Parathyroid adenoma (tissue), 2 donors: ENCODE results near the gene HELZ.
"Not testable (repeated sequence)": the region's sequence is repeated elsewhere in the genome, so short reads cannot be mapped to it uniquely, and the experiment has no call there.

ENCODE experiments used
- H2AFZ ChIP-seq: fragments of 300-600 bp; sonication (generic); one replicate; pipeline ENCODE4 v1.7.0; 2017; ENCODE audit warnings: antibody characterized with exemption, mild to moderate bottlenecking
- H3K27ac ChIP-seq: fragments of 300-600 bp; sonication (generic); one replicate; pipeline ENCODE4 v1.7.0; 2017
- H3K27me3 ChIP-seq: fragments of 300-600 bp; sonication (generic); one replicate; pipeline ENCODE4 v1.7.0; 2017; ENCODE audit warnings: low read length; ENCODE audit not compliant: control insufficient read depth, insufficient read depth
- H3K36me3 ChIP-seq: fragments of 300-600 bp; sonication (generic); one replicate; pipeline ENCODE4 v1.7.0; 2017; ENCODE audit warnings: low read length; ENCODE audit not compliant: control insufficient read depth, insufficient read depth
- H3K4me1 ChIP-seq: fragments of 300-600 bp; sonication (generic); one replicate; pipeline ENCODE4 v1.7.0; 2017; ENCODE audit warnings: control low read depth
- H3K4me2 ChIP-seq: fragments of 300-600 bp; sonication (generic); one replicate; pipeline ENCODE4 v1.7.0; 2017; ENCODE audit warnings: low read length
- H3K4me3 ChIP-seq: fragments of 300-600 bp; sonication (generic); one replicate; pipeline ENCODE4 v1.7.0; 2017; ENCODE audit warnings: low read depth, low read length
- H3K79me2 ChIP-seq: fragments of 300-600 bp; sonication (generic); one replicate; pipeline ENCODE4 v1.7.0; 2017; ENCODE audit warnings: control low read depth
- H3K9ac ChIP-seq: fragments of 300-600 bp; sonication (generic); one replicate; pipeline ENCODE4 v1.7.0; 2017; ENCODE audit warnings: mild to moderate bottlenecking
- H3K9me3 ChIP-seq: fragments of 300-600 bp; sonication (generic); one replicate; pipeline ENCODE4 v1.7.0; 2017; ENCODE audit warnings: low read length; ENCODE audit not compliant: control insufficient read depth
- TF ChIP-seq, protein P1 (sequence below): fragments of 300-600 bp; sonication (generic); IDR thresholded peaks from one replicate; pipeline ENCODE4 v1.7.0; 2017; ENCODE audit warnings: antibody characterized with exemption, mild to moderate bottlenecking
- donor health status: primary hyperparathyroidism.

HELZ gene

DNA sequence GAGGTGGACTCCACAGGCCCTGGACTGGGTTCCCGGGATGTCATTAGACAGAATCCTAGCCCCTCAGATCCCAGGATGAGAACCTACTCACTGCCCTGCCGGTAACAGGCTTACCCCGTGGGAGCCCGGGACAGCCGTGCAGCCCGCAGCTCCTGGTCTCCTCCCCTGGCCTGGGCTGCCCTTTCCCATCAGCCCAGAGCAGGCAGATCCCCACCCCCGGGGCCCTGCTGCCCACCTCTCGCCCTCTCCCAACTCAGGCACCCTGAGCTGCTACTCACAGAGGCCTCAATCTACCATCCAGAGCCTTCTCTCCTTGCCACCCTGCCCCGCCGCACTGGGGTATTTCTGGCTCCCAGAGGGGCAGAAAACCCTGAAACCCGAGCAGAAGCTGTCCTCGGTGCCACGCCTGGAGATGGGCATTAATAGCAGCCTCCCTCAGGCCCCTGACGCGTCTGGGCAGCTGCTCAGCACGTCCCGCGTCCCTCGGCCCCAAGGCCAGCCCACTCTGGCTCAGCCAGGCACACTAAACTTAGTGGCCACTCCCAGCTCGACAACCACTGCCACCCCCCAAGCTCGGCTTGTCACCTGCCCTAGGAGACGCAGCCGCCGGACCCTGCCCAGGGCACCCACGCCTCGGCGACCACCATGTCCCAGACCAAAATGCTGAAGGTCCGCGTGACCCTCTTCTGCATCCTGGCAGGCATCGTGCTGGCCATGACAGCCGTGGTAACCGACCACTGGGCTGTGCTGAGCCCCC lies 200.8 kb downstream of the HELZ start, which contains the start of gene CACNG1:
TSS of gene CACNG1 (plus strand) at position 539 of the 757 bp plus-strand sequence. CDS start at position 646, 107 bp downstream.
- Histone ChIP-seq H3K4me3 (no peak within 1 kb of the TSS), H3K9me3 (no peaks in the 10 kb centered on the region), H2AFZ (no peak within 1 kb of the TSS), H3K27ac (no peak within 1 kb of the TSS), H3K36me3 (no peaks in the 10 kb centered on the region), H3K4me1 (no peaks in the 10 kb centered on the region), H3K9ac (no peak within 1 kb of the TSS), H3K79me2 (no peaks in the 10 kb centered on the region), H3K4me2 (no peak within 1 kb of the TSS), H3K27me3 (no peaks in the 10 kb centered on the region)
- TF ChIP-seq, protein P1, sequence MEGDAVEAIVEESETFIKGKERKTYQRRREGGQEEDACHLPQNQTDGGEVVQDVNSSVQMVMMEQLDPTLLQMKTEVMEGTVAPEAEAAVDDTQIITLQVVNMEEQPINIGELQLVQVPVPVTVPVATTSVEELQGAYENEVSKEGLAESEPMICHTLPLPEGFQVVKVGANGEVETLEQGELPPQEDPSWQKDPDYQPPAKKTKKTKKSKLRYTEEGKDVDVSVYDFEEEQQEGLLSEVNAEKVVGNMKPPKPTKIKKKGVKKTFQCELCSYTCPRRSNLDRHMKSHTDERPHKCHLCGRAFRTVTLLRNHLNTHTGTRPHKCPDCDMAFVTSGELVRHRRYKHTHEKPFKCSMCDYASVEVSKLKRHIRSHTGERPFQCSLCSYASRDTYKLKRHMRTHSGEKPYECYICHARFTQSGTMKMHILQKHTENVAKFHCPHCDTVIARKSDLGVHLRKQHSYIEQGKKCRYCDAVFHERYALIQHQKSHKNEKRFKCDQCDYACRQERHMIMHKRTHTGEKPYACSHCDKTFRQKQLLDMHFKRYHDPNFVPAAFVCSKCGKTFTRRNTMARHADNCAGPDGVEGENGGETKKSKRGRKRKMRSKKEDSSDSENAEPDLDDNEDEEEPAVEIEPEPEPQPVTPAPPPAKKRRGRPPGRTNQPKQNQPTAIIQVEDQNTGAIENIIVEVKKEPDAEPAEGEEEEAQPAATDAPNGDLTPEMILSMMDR, result no peak

DNA sequence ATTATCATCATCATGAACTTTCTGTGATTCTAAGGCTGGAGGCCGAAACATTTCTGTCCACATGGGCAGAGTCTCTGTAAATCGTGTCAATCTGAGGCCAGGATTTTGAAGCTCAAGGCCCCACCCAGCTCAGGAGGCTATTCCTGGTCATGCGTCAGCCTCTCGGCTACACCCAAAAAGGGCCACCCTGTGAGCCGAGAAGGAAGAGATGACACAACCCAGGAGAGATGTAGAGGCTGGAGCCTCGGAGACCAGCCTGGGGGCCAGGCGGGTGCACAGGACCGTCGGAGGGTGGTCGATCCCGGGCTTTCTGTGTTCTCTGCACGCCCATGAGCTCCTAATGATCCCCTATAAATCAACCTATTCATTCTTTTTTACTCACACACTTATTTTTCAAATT lies 201.7 kb downstream of the HELZ start:
- no peaks in the 10 kb centered on the region for H3K4me1 ChIP-seq
- H3K36me3 ChIP-seq, result no peaks in the 10 kb centered on the region
- TF ChIP-seq, protein P1, result no peak
- H3K79me2 ChIP-seq, result no peaks in the 10 kb centered on the region
- no peak overlapping the region for H3K4me3 ChIP-seq
- H3K9ac ChIP-seq, result no peak overlapping the region
- H3K4me2 ChIP-seq, result no peak overlapping the region
- no peak overlapping the region for H3K27ac ChIP-seq
- H3K9me3 ChIP-seq, result no peaks in the 10 kb centered on the region
- H3K27me3 ChIP-seq, result no peaks in the 10 kb centered on the region
- H2AFZ ChIP-seq, result no peak overlapping the region

DNA sequence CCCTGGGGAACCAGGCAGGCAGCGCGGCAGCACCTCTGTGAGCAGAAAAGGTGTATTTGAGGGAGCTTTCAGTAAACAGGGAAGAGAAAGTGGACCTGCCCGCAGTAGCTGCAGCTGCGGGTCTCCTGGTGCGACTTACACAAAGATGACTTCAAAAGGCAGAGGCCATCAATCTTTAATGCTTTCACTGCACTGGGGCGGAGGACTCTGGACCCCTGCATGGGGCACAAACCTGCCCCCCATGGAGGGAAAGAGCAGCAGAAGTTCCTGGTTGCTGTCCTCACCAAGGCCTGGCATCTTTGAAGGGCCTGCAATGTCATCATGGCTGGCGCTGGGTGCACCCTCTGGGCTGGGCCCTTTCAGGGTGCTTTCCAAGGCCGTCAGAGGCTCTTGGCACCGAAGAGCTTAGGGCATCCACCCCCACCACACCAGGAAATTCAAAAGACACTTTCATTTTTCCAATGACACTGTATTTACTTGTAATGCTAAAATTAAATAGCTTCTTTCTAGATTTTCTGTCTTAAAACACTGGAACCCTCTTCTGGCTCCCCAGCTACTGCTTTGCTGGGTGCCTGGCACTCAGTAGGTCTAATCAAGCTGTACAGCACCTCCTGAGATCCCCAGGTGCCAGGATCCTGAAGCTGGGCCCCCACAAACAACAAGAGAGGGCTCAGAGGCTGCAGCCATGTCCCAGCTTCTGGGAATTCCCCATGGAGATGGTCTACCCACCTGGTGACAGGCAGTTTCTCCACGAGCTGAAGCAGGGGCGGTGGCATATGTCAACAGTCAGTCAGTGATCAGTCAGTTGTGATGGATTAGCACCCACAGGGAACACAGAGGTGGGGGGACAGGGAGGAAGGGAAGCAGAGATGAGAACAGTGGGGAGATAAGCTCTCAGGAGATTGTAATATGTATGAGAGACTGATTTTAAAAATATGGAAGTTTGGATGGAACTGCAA lies 202.8 kb downstream of the HELZ start:
- no peak overlapping the region for H3K9ac ChIP-seq
- no peaks in the 10 kb centered on the region for H3K27me3 ChIP-seq
- no peaks in the 10 kb centered on the region for H3K4me1 ChIP-seq
- H2AFZ ChIP-seq, result no peak overlapping the region
- H3K9me3 ChIP-seq, result no peaks in the 10 kb centered on the region
- TF ChIP-seq, protein P1, result no peak
- H3K4me2 ChIP-seq, result no peak overlapping the region
- H3K36me3 ChIP-seq, result no peaks in the 10 kb centered on the region
- H3K4me3 ChIP-seq, result no peak overlapping the region
- H3K79me2 ChIP-seq, result no peaks in the 10 kb centered on the region
- no peak overlapping the region for H3K27ac ChIP-seq

DNA sequence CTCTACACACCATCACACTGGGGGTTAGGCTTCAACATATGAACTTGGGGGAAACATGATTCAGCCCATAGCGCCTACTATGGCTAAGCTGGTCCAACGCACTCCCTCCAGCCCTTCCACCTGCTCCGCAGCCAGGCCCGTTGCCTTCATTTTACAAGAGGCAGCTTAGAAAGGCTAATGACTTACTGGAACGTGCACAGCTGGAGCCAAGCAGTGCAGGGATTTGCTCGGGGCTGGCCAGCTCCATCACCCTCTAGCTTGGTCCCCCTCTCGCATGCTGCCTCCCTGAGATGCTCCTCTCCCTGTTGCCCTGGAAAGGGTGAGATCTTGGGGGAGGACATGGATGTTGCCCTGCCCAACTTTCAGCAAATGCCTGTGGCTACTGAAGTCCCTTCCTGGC lies 203.5 kb downstream of the HELZ start:
- no peak overlapping the region for H2AFZ ChIP-seq
- H3K27ac ChIP-seq, result no peak overlapping the region
- TF ChIP-seq, protein P1, result no peak
- H3K4me2 ChIP-seq, result no peak overlapping the region
- H3K4me3 ChIP-seq, result no peak overlapping the region
- no peak overlapping the region for H3K9ac ChIP-seq
- no peaks in the 10 kb centered on the region for H3K79me2 ChIP-seq
- no peaks in the 10 kb centered on the region for H3K36me3 ChIP-seq
- H3K4me1 ChIP-seq, result no peaks in the 10 kb centered on the region
- H3K9me3 ChIP-seq, result no peaks in the 10 kb centered on the region
- H3K27me3 ChIP-seq, result no peaks in the 10 kb centered on the region

DNA sequence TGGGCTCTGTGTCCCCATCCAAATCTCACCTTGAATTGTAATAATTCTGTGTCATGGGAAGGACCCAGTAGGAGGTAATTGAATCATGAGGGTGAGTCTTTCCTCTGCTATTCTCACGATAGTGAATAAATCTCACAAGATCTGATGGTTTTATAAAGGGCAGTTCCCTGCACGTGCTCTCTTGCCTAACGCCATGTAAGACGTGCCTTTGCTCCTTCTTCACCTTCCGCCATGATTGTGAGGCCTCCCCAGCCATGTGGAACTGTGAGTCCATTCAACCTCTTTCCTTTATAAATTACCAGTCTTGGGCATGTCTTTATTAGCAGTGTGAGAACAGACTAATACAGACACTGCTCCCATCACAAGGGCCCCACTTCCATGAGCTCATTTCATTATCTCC lies 203.9 kb downstream of the HELZ start:
- not testable (repeated sequence) for H3K4me3 ChIP-seq, H3K4me2 ChIP-seq, H3K27me3 ChIP-seq, H3K9ac ChIP-seq, H3K79me2 ChIP-seq, H3K27ac ChIP-seq, H3K9me3 ChIP-seq, H3K4me1 ChIP-seq, H2AFZ ChIP-seq, H3K36me3 ChIP-seq
